Epithelial cell of proximal tubule (primary cell): ENCODE results near the gene OR8B12. TPM values are rescaled to one million over a fixed set of nuclear protein-coding genes. Genes with fewer than 3 reads are reported as not detected.

ENCODE experiments used
- DNase-seq: peaks from one replicate; pipeline ENCODE4 v3.0.0-alpha.2; 2011; ENCODE audit warnings: low read depth
- H3K4me3 ChIP-seq: 2 replicates; pipeline ENCODE4 v1.5.1; 2011; ENCODE audit warnings: low read depth, mild to moderate bottlenecking, low read length
- CTCF ChIP-seq: conservative IDR thresholded peaks from 2 replicates; pipeline ENCODE4 v1.5.1; 2012; ENCODE audit warnings: low read depth, mild to moderate bottlenecking, low read length
- total RNA-seq: library from RNA; depleted of rRNA; stranded (reverse); fragments of >200 nt; gene quantifications from 2 replicates; pipeline ENCODE4 v1.2.3, GENCODE V29; 2015

The OR8B12 gene
- total RNA-seq, 1 donor from 2014 or later, result not detected

- no peak for DNase-seq
- TF ChIP-seq CTCF, result no peak
- H3K4me3 ChIP-seq, result no peak overlapping the region
Observed at GRCh38 chr11:124514131-124514530, 29.3 kb downstream of the OR8B12 start.

GRCh38 chr11:124511745-124512144 is 31.7 kb downstream of the OR8B12 start:
- no peak for TF ChIP-seq CTCF
- DNase-seq, result no peak

GRCh38 chr11:124510279-124510678 is 33.2 kb downstream of the OR8B12 start:
- TF ChIP-seq CTCF, result no peak
- no peak overlapping the region for H3K4me3 ChIP-seq
- no peak for DNase-seq

More at GRCh38 chr11:124511745-124512144, 31.7 kb downstream of the OR8B12 start:
- no peak overlapping the region for H3K4me3 ChIP-seq

GRCh38 chr11:124499711-124500110 is 43.7 kb downstream of the OR8B12 start:
- DNase-seq, result no peak
- no peak overlapping the region for H3K4me3 ChIP-seq
- no peak for TF ChIP-seq CTCF

- TF ChIP-seq CTCF, result no peak
- H3K4me3 ChIP-seq, result no peak overlapping the region
- no peak for DNase-seq
Observed at GRCh38 chr11:124493016-124493655, 50.3 kb downstream of the OR8B12 start.

Other genes starting within 250 kb of the OR8B12 start
- not detected in 2 replicates for gene OR8D1, start 229.7 kb downstream of the OR8B12 start, total RNA-seq
- gene OR8D2, start 223.5 kb downstream of the OR8B12 start, total RNA-seq, result not detected in 2 replicates
- not detected in 2 replicates for gene OR8B2, start 159.2 kb downstream of the OR8B12 start, total RNA-seq
- gene OR8B3, start 144.6 kb downstream of the OR8B12 start, total RNA-seq, result not detected in 2 replicates
- not detected in 2 replicates for gene OR8B4, start 118.8 kb downstream of the OR8B12 start, total RNA-seq
- gene OR8B8, start 98.0 kb downstream of the OR8B12 start, total RNA-seq, result not detected in 2 replicates
- gene OR8A1, start 26.3 kb upstream of the OR8B12 start, total RNA-seq, result not detected in 2 replicates
- gene PANX3, start 67.8 kb upstream of the OR8B12 start, total RNA-seq, result not detected in 2 replicates
- gene TBRG1, start 79.2 kb upstream of the OR8B12 start, total RNA-seq, result 12.6 and 25.3 TPM in 2 replicates
- 3.5 and 8.2 TPM in 2 replicates for gene SIAE, start 130.1 kb upstream of the OR8B12 start, total RNA-seq
- gene SPA17, start 130.2 kb upstream of the OR8B12 start, total RNA-seq, result 21.2 and 28.1 TPM in 2 replicates
- 2.7 and 5.8 TPM in 2 replicates for gene NRGN, start 196.3 kb upstream of the OR8B12 start, total RNA-seq
- 0.29 and 0.40 TPM in 2 replicates for gene VSIG2, start 208.6 kb upstream of the OR8B12 start, total RNA-seq
- gene ESAM, start 218.6 kb upstream of the OR8B12 start, total RNA-seq, result 1.8 and 9.9 TPM in 2 replicates